Activated naive CD8-positive, alpha-beta T cell treated with anti-CD3 and anti-CD28 coated beads, Interleukin-2, amount 10 ng/mL, durations not matched to agents 7 days and 5 days (primary cell): ENCODE results near the gene CCDC141. TPM values are rescaled to one million over a fixed set of nuclear protein-coding genes. Genes with fewer than 3 reads are reported as not detected.
A peak's percentile ranks its signal among the peaks of the same experiment; 100 is the strongest.

ENCODE experiments used
- ATAC-seq: fragments of 150-1000 bp; cut with Tn5 transposase; one replicate; pipeline ENCODE4 v1.10.0; 2021; ENCODE audit warnings: low read depth, moderate library complexity
- POLR2A ChIA-PET: fragments of 350-600 bp; sonication (Branson Sonifier 250); formaldehyde crosslinking; loops from one replicate; lab custom pipeline; 2021; ENCODE audit warnings: antibody characterized with exemption; lab: Charles Lee
- DNase-seq: peaks from one replicate; pipeline ENCODE4 v3.0.0; 2021
- H3K27ac Mint-ChIP-seq: one replicate; pipeline ENCODE4 v1.8.0; 2022; ENCODE audit warnings: mild to moderate bottlenecking, mixed read lengths
- H3K27me3 Mint-ChIP-seq: one replicate; pipeline ENCODE4 v1.8.0; 2022; ENCODE audit warnings: mild to moderate bottlenecking, moderate library complexity, mixed read lengths
- H3K36me3 Mint-ChIP-seq: one replicate; pipeline ENCODE4 v1.8.0; 2021; ENCODE audit warnings: mild to moderate bottlenecking, mixed read lengths
- H3K4me1 Mint-ChIP-seq: one replicate; pipeline ENCODE4 v1.8.0; 2021; ENCODE audit warnings: mixed read lengths
- H3K4me3 Mint-ChIP-seq: one replicate; pipeline ENCODE4 v1.8.0; 2022; ENCODE audit warnings: mild to moderate bottlenecking, moderate library complexity, mixed read lengths
- H3K9me3 Mint-ChIP-seq: one replicate; pipeline ENCODE4 v1.8.0; 2021; ENCODE audit warnings: mixed read lengths
- total RNA-seq, 2 experiments: library from RNA; stranded (reverse); gene quantifications; one replicate each; pipeline ENCODE4 v1.2.3, GENCODE V29; 2021

Gene CCDC141
- total RNA-seq, 2 experiments from 2014 or later, result 11.8 to 15.0 TPM

- Mint-ChIP-seq H3K27ac (no peak overlapping the region), H3K9me3 (no peaks in the 10 kb centered on the region), H3K4me3 (no peak overlapping the region), H3K27me3 (no peaks in the 10 kb centered on the region), H3K4me1 (peaks cover 10% of the 10 kb centered on the region), H3K36me3 (peaks cover 11% of the 10 kb centered on the region)
- DNase-seq (no peak), ATAC-seq (no peak)
- POLR2A ChIA-PET, result no interaction called here
Observed at GRCh38 chr2:178833382-178833781, 216.6 kb downstream of the CCDC141 start.

GRCh38 chr2:178830451-178830850, 219.5 kb downstream of the CCDC141 start:
- no peak overlapping the region for H3K4me3 Mint-ChIP-seq
- H3K4me1 Mint-ChIP-seq, result peaks cover 10% of the 10 kb centered on the region
- no peak for ATAC-seq
- H3K27ac Mint-ChIP-seq, result no peak overlapping the region
- no peaks in the 10 kb centered on the region for H3K9me3 Mint-ChIP-seq
- POLR2A ChIA-PET, result no interaction called here
- H3K27me3 Mint-ChIP-seq, result no peaks in the 10 kb centered on the region
- DNase-seq, result no peak
- H3K36me3 Mint-ChIP-seq, result peaks cover 19% of the 10 kb centered on the region

- peaks cover 20% of the 10 kb centered on the region for H3K36me3 Mint-ChIP-seq
- POLR2A ChIA-PET, result no interaction called here
- no peak for ATAC-seq
- H3K4me1 Mint-ChIP-seq, result peaks cover 10% of the 10 kb centered on the region
- no peak overlapping the region for H3K4me3 Mint-ChIP-seq
- H3K9me3 Mint-ChIP-seq, result no peaks in the 10 kb centered on the region
- DNase-seq, result no peak
- H3K27me3 Mint-ChIP-seq, result no peaks in the 10 kb centered on the region
- H3K27ac Mint-ChIP-seq, result no peak overlapping the region
Observed at GRCh38 chr2:178829981-178830380, 220.0 kb downstream of the CCDC141 start.

GRCh38 chr2:178829299-178829960, 220.5 kb downstream of the CCDC141 start:
- Mint-ChIP-seq H3K4me3 (peak overlapping the region; percentile 7), H3K36me3 (peaks cover 20% of the 10 kb centered on the region), H3K4me1 (peaks cover 10% of the 10 kb centered on the region), H3K27me3 (no peaks in the 10 kb centered on the region), H3K9me3 (no peaks in the 10 kb centered on the region), H3K27ac (no peak overlapping the region)
- POLR2A ChIA-PET, result no interaction called here
- DNase-seq (no peak), ATAC-seq (peak; percentile 54)

GRCh38 chr2:178828486-178828881, 221.5 kb downstream of the CCDC141 start:
- H3K9me3 Mint-ChIP-seq, result no peaks in the 10 kb centered on the region
- ATAC-seq (no peak), DNase-seq (no peak)
- peaks cover 10% of the 10 kb centered on the region for H3K4me1 Mint-ChIP-seq
- POLR2A ChIA-PET, result no interaction called here
- H3K36me3 Mint-ChIP-seq, result peaks cover 20% of the 10 kb centered on the region
- no peaks in the 10 kb centered on the region for H3K27me3 Mint-ChIP-seq
- no peak overlapping the region for H3K27ac Mint-ChIP-seq
- no peak overlapping the region for H3K4me3 Mint-ChIP-seq

- H3K9me3 Mint-ChIP-seq, result no peaks in the 10 kb centered on the region
Observed at GRCh38 chr2:178827739-178828485, 222.0 kb downstream of the CCDC141 start.

GRCh38 chr2:178827111-178827510, 222.8 kb downstream of the CCDC141 start:
- Mint-ChIP-seq H3K36me3 (peaks cover 19% of the 10 kb centered on the region), H3K27me3 (no peaks in the 10 kb centered on the region), H3K4me1 (peaks cover 10% of the 10 kb centered on the region), H3K4me3 (no peak overlapping the region), H3K27ac (no peak overlapping the region), H3K9me3 (no peaks in the 10 kb centered on the region)
- ATAC-seq (no peak), DNase-seq (no peak)
- POLR2A ChIA-PET, result no interaction called here

More at GRCh38 chr2:178827739-178828485, 222.0 kb downstream of the CCDC141 start:
- Mint-ChIP-seq H3K4me1 (peaks cover 10% of the 10 kb centered on the region), H3K27ac (no peak overlapping the region), H3K36me3 (peaks cover 20% of the 10 kb centered on the region), H3K27me3 (no peaks in the 10 kb centered on the region), H3K4me3 (no peak overlapping the region)
- ATAC-seq (no peak), DNase-seq (no peak)
- POLR2A ChIA-PET, result no interaction called here

GRCh38 chr2:178825183-178825582, 224.8 kb downstream of the CCDC141 start:
- no peaks in the 10 kb centered on the region for H3K9me3 Mint-ChIP-seq

GRCh38 chr2:178824181-178824580, 225.8 kb downstream of the CCDC141 start:
- DNase-seq, result no peak
- Mint-ChIP-seq H3K27me3 (no peaks in the 10 kb centered on the region), H3K27ac (no peak overlapping the region), H3K4me1 (peaks cover 18% of the 10 kb centered on the region), H3K9me3 (no peaks in the 10 kb centered on the region), H3K36me3 (peaks cover 12% of the 10 kb centered on the region), H3K4me3 (no peak overlapping the region)
- no peak for ATAC-seq
- POLR2A ChIA-PET, result no interaction called here

More at GRCh38 chr2:178825183-178825582, 224.8 kb downstream of the CCDC141 start:
- no peak for ATAC-seq
- no peak overlapping the region for H3K27ac Mint-ChIP-seq
- peaks cover 13% of the 10 kb centered on the region for H3K36me3 Mint-ChIP-seq
- POLR2A ChIA-PET, result no interaction called here
- DNase-seq, result no peak
- H3K4me1 Mint-ChIP-seq, result peaks cover 17% of the 10 kb centered on the region
- H3K4me3 Mint-ChIP-seq, result no peak overlapping the region
- H3K27me3 Mint-ChIP-seq, result no peaks in the 10 kb centered on the region

- POLR2A ChIA-PET, result interaction anchor here (0.8 kb wide), 1 partner anchor 9 kb away, joined by 3 read pairs; no protein-coding TSS in a partner anchor
Observed at GRCh38 chr2:178819992-178820391, 229.9 kb downstream of the CCDC141 start.

GRCh38 chr2:178819147-178819875, 230.6 kb downstream of the CCDC141 start:
- Mint-ChIP-seq H3K4me1 (peaks cover 28% of the 10 kb centered on the region), H3K27me3 (no peaks in the 10 kb centered on the region), H3K27ac (no peak overlapping the region), H3K36me3 (no peaks in the 10 kb centered on the region), H3K9me3 (no peaks in the 10 kb centered on the region), H3K4me3 (no peak overlapping the region)
- POLR2A ChIA-PET, result no interaction called here
- ATAC-seq (peak; percentile 61), DNase-seq (no peak)

More at GRCh38 chr2:178819992-178820391, 229.9 kb downstream of the CCDC141 start:
- Mint-ChIP-seq H3K4me3 (peak overlapping the region; percentile 75), H3K27me3 (no peaks in the 10 kb centered on the region), H3K4me1 (peaks cover 28% of the 10 kb centered on the region), H3K36me3 (no peaks in the 10 kb centered on the region), H3K9me3 (no peaks in the 10 kb centered on the region), H3K27ac (peak overlapping the region; percentile 93)
- DNase-seq (peak; percentile 39), ATAC-seq (peak; percentile 87)

GRCh38 chr2:178811901-178812300, 238.0 kb downstream of the CCDC141 start:
- POLR2A ChIA-PET, result interaction anchor here (1.5 kb wide), 1 partner anchor 8 kb away, joined by 3 read pairs; no protein-coding TSS in a partner anchor
- no peaks in the 10 kb centered on the region for H3K4me1 Mint-ChIP-seq
- ATAC-seq, result no peak

GRCh38 chr2:178811045-178811444, 238.9 kb downstream of the CCDC141 start:
- DNase-seq (no peak), ATAC-seq (no peak)
- H3K4me1 Mint-ChIP-seq, result no peaks in the 10 kb centered on the region
- H3K36me3 Mint-ChIP-seq, result no peaks in the 10 kb centered on the region
- no peak overlapping the region for H3K27ac Mint-ChIP-seq
- H3K4me3 Mint-ChIP-seq, result no peak overlapping the region
- H3K9me3 Mint-ChIP-seq, result no peaks in the 10 kb centered on the region
- POLR2A ChIA-PET, result interaction anchor here (1.5 kb wide), 1 partner anchor 9 kb away, joined by 3 read pairs; no protein-coding TSS in a partner anchor
- H3K27me3 Mint-ChIP-seq, result no peaks in the 10 kb centered on the region

More at GRCh38 chr2:178811901-178812300, 238.0 kb downstream of the CCDC141 start:
- no peaks in the 10 kb centered on the region for H3K27me3 Mint-ChIP-seq
- no peak overlapping the region for H3K27ac Mint-ChIP-seq
- no peaks in the 10 kb centered on the region for H3K36me3 Mint-ChIP-seq
- no peak for DNase-seq
- no peaks in the 10 kb centered on the region for H3K9me3 Mint-ChIP-seq
- no peak overlapping the region for H3K4me3 Mint-ChIP-seq
